ENCODE results near the gene ZSCAN32. TPM values are rescaled to one million over a fixed set of nuclear protein-coding genes. Genes with fewer than 3 reads are reported as not detected.

Gene ZSCAN32
- total RNA-seq, 3 donors from 2014 or later = 10.2 to 14.8 (median 11.4) TPM

DNA sequence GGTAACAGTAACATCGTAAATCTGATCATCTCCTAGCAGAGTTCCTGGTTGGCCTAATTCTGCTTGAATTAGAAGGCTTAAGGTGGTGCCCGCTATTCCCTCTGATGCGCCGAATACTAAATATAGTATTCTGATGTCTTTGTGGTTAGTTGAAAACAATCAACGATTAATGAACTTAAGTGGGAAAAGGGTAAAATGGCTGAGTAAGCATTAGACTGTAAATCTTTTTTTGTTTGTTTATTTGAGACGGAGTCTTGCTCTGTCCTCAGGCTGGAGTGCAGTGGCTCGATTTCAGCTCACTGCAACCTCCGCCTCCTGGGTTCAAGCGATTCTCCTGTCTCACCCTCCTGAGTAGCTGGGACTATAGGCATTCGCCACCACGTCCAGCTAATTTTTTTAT lies 31.7 kb downstream of the ZSCAN32 start:
- H3K9me3 ChIP-seq = peaks cover 20% of the 10 kb centered on the region
- no peaks in the 10 kb centered on the region for H3K4me1 ChIP-seq (ENCODE audit: low read depth)
- ATAC-seq = no peak
- TF ChIP-seq, protein P1, sequence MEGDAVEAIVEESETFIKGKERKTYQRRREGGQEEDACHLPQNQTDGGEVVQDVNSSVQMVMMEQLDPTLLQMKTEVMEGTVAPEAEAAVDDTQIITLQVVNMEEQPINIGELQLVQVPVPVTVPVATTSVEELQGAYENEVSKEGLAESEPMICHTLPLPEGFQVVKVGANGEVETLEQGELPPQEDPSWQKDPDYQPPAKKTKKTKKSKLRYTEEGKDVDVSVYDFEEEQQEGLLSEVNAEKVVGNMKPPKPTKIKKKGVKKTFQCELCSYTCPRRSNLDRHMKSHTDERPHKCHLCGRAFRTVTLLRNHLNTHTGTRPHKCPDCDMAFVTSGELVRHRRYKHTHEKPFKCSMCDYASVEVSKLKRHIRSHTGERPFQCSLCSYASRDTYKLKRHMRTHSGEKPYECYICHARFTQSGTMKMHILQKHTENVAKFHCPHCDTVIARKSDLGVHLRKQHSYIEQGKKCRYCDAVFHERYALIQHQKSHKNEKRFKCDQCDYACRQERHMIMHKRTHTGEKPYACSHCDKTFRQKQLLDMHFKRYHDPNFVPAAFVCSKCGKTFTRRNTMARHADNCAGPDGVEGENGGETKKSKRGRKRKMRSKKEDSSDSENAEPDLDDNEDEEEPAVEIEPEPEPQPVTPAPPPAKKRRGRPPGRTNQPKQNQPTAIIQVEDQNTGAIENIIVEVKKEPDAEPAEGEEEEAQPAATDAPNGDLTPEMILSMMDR (IDR thresholded peaks at IDR 0.05) = no peak
- DNase-seq = no peak
- H3K4me3 ChIP-seq = no peak overlapping the region
- no peaks in the 10 kb centered on the region for H3K36me3 ChIP-seq (ENCODE audit: low read depth)
- intact Hi-C loops (cut with DNase I, micrococcal nuclease) = no loop called here

DNA sequence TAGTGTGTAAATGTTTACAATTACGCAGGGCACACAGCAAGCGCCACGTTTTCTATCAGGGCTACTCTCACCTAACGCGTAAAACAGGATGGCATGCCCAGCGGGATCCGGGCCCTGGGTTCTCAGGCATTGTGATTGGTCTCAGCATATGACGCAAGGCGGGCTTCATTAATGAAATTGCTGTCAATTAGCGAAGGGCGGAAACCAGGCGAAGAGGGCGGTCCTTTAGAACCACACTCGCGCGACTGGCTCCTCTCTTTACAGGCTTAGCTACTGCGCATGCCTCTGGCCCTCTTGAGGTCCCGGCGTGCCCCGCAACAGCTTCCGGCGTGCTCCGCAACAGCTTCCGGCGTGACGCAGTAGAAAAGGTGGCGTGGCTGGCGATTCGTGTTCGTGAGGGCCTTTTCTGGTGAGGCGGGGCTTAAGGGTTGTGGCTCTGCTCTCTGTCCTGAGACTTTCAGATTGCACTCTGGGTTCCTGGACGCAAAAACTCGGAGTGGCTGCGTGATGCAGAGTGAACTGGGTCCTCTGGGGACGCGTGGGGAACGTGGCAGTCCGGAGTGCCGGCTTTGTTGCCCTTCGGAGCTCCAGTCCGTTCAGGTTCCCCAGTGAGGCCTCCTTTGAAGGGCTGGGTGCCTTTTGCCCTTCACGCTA lies 35.9 kb downstream of the ZSCAN32 start:
- intact Hi-C loops (cut with DNase I, micrococcal nuclease) = no loop called here
- Histone ChIP-seq H3K36me3 (ENCODE audit: low read depth) (no peaks in the 10 kb centered on the region), H3K9me3 (peaks cover 17% of the 10 kb centered on the region), H3K4me1 (ENCODE audit: low read depth) (no peaks in the 10 kb centered on the region), H3K4me3 (peak overlapping the region; percentile 17)
- ATAC-seq = peak; percentile 100
- DNase-seq = peak; percentile 82 to 91 (median 85)
- TF ChIP-seq, protein P1 (IDR thresholded peaks at IDR 0.05) = no peak

DNA sequence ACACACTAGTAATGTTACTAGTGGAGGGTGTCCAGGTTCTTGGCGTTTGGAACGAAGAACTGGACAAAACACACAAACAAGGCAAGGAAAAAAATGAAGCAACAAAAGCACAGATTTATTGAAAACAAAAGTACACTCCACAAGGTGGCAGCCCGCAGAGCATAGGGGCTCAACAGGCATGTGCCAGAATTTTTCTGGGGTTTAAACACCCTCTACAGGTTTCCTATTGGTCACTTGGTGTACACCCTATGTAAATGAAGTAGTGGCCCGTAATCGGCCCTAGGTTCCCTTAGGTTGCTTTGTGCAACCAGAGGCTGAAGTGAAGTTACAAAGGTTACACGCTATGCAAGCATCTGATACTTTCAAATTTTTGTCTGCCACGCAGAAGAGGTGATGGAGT lies 37.0 kb downstream of the ZSCAN32 start:
- intact Hi-C loops (cut with DNase I, micrococcal nuclease) = no loop called here
- Histone ChIP-seq H3K4me3 (no peak overlapping the region), H3K36me3 (ENCODE audit: low read depth) (no peaks in the 10 kb centered on the region), H3K9me3 (peaks cover 17% of the 10 kb centered on the region), H3K4me1 (ENCODE audit: low read depth) (no peaks in the 10 kb centered on the region)
- TF ChIP-seq, protein P1 (IDR thresholded peaks at IDR 0.05) = no peak
- ATAC-seq (no peak), DNase-seq (no peak)

DNA sequence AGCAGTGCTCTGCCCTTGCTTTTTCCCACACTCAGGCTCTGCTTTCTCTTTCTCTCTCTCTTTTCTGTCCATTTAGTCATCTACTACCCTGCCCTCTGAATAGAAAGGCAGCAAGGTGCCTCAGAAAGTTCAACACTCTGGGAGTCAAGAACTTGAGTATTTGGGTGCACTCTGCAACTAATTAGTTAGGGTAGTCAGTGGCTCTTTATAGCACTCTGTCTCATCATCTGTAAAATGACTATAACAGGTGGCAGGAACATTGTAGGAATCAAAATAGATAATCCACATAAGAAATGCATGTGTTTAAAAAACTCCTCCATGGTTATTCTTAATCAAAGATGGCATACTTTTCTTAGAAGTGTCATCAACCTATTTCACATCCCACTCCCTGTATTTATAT lies 37.9 kb downstream of the ZSCAN32 start:
- Histone ChIP-seq H3K4me1 (ENCODE audit: low read depth) (no peaks in the 10 kb centered on the region), H3K36me3 (ENCODE audit: low read depth) (no peaks in the 10 kb centered on the region), H3K4me3 (no peak overlapping the region), H3K9me3 (peaks cover 17% of the 10 kb centered on the region)
- DNase-seq = no peak
- intact Hi-C loops (cut with DNase I, micrococcal nuclease) = no loop called here
- ATAC-seq = no peak
- TF ChIP-seq, protein P1 (IDR thresholded peaks at IDR 0.05) = no peak

DNA sequence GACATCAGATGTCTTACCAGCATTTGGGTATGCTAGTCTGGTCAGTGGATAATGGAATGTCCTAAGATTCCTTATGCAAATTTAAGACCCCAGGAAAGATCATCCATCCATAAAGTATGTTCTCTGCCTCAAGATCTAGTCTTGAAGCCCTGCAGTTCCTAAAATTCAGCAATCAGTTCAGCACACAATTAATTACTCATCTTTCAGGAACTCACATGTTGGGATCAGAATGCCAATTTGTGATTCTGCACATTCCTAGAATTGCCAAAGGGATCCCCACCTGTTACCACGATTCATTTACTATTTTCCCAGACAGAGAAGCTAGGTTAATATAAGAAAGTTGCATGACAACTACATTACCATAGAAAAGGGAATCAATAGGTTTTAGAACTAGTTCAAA lies 41.9 kb downstream of the ZSCAN32 start:
- Histone ChIP-seq H3K36me3 (ENCODE audit: low read depth) (no peaks in the 10 kb centered on the region), H3K4me1 (ENCODE audit: low read depth) (no peaks in the 10 kb centered on the region), H3K4me3 (no peak overlapping the region), H3K9me3 (peaks cover 3% of the 10 kb centered on the region)
- DNase-seq = no peak
- ATAC-seq = no peak
- intact Hi-C loops (cut with DNase I, micrococcal nuclease) = no loop called here
- TF ChIP-seq, protein P1 (IDR thresholded peaks at IDR 0.05) = no peak

DNA sequence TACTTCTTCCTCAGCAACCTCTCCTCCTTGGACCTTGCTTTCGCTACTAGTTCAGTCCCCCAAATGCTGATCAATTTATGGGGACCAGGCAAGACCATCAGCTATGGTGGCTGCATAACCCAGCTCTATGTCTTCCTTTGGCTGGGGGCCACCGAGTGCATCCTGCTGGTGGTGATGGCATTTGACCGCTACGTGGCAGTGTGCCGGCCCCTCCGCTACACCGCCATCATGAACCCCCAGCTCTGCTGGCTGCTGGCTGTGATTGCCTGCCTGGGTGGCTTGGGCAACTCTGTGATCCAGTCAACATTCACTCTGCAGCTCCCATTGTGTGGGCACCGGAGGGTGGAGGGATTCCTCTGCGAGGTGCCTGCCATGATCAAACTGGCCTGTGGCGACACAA lies 44.7 kb downstream of the ZSCAN32 start:
- intact Hi-C loops (cut with DNase I, micrococcal nuclease) = no loop called here
- ATAC-seq (no peak), DNase-seq (no peak)
- TF ChIP-seq, protein P1 (IDR thresholded peaks at IDR 0.05) = no peak
- Histone ChIP-seq H3K9me3 (no peaks in the 10 kb centered on the region), H3K36me3 (ENCODE audit: low read depth) (no peaks in the 10 kb centered on the region), H3K4me1 (ENCODE audit: low read depth) (no peaks in the 10 kb centered on the region), H3K4me3 (no peak overlapping the region)
